SK-N-SH treated with all-trans-retinoic acid at 6 μM for 48 hours (cell line): Measurements from ENCODE around the gene C20orf204.

Experiments
- BACH2 ChIP-seq: fragments of 250-450 bp; sonication (Bioruptor Pico); IDR thresholded peaks from 2 replicates; pipeline ENCODE4 v1.9.0; 2021; ENCODE audit warnings: mild to moderate bottlenecking, borderline replicate concordance
- PPARA ChIP-seq: fragments of 250-450 bp; sonication (Bioruptor Pico); IDR thresholded peaks from 2 replicates; pipeline ENCODE4 v1.5.0; 2020; ENCODE audit warnings: mild to moderate bottlenecking, borderline replicate concordance
- RARB ChIP-seq: fragments of 250-450 bp; sonication (Bioruptor Pico); IDR thresholded peaks from 2 replicates; pipeline ENCODE4 v1.8.0; 2021; ENCODE audit warnings: mild to moderate bottlenecking, moderate library complexity
- SNAI2 ChIP-seq: fragments of 250-450 bp; sonication (Bioruptor Pico); IDR thresholded peaks from 2 replicates; pipeline ENCODE4 v1.5.0; 2020; ENCODE audit warnings: mild to moderate bottlenecking, moderate library complexity
- TCF4 ChIP-seq: fragments of 250-450 bp; sonication (Bioruptor Pico); IDR thresholded peaks from 2 replicates; pipeline ENCODE4 v1.8.0; 2021; ENCODE audit warnings: mild to moderate bottlenecking, moderate library complexity, borderline replicate concordance
- ZFP3 ChIP-seq: fragments of 250-450 bp; sonication (Bioruptor Pico); IDR thresholded peaks from 2 replicates; pipeline ENCODE4 v1.5.0; 2020; ENCODE audit warnings: mild to moderate bottlenecking, moderate library complexity
- ZFP30 ChIP-seq: fragments of 450-650 bp; formaldehyde crosslinking; IDR thresholded peaks from 2 replicates; pipeline ENCODE4 v1.5.0; 2022; ENCODE audit warnings: mild to moderate bottlenecking, moderate library complexity
- ZNF8 ChIP-seq: fragments of 450-650 bp; formaldehyde crosslinking; IDR thresholded peaks from 2 replicates; pipeline ENCODE4 v1.5.0; 2020; ENCODE audit warnings: mild to moderate bottlenecking, moderate library complexity
- TF ChIP-seq, protein P1 (sequence below): fragments of 250-450 bp; sonication (Bioruptor Pico); IDR thresholded peaks from 2 replicates; pipeline ENCODE4 v1.8.0; 2020; ENCODE audit warnings: mild to moderate bottlenecking, moderate library complexity, borderline replicate concordance
- TF ChIP-seq, protein P2 (sequence below): fragments of 250-450 bp; sonication (Bioruptor Pico); IDR thresholded peaks from 2 replicates; pipeline ENCODE4 v1.8.0; 2021; ENCODE audit warnings: low read depth, mild to moderate bottlenecking, moderate library complexity, borderline replicate concordance

DNA sequence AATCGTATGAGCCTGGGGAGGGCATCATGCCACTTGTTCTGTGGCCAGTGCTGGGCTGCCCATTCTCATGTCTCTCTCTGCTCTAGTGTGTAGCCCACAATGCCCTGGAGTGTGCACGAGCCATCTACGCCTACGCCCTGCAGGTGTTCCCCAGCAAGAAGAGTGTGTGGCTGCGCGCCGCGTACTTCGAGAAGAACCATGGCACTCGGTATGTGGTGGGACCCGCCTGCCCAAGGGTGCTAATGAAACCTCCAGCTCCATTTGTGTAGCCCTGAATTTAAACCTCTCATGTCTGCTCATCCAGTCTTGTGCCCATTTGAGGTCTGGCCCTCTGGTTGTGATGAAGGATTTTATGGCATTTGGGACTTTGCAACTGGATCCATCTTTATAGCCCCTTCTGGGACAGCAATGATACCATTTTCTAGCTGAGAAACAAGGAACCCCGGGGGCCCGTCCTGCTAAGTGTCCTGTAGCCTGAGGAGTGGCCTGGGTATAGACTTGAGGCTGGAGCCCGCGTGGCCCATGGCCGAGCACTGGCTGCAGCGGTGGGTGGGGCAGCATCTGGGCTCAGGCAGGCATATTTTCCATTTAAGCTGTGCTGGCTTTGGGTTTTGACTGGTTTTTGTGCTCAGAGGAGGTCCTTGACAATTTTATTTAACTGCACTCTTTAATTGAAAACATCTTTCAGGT, 13.2 kb upstream of the C20orf204 start:
- no peak for TF ChIP-seq ZFP3 (CRISPR knock-in tag)
- TF ChIP-seq, protein P1, sequence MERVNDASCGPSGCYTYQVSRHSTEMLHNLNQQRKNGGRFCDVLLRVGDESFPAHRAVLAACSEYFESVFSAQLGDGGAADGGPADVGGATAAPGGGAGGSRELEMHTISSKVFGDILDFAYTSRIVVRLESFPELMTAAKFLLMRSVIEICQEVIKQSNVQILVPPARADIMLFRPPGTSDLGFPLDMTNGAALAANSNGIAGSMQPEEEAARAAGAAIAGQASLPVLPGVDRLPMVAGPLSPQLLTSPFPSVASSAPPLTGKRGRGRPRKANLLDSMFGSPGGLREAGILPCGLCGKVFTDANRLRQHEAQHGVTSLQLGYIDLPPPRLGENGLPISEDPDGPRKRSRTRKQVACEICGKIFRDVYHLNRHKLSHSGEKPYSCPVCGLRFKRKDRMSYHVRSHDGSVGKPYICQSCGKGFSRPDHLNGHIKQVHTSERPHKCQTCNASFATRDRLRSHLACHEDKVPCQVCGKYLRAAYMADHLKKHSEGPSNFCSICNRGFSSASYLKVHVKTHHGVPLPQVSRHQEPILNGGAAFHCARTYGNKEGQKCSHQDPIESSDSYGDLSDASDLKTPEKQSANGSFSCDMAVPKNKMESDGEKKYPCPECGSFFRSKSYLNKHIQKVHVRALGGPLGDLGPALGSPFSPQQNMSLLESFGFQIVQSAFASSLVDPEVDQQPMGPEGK (CRISPR knock-in tag) = no peak
- no peak for TF ChIP-seq ZFP30 (CRISPR knock-in tag)
- TF ChIP-seq TCF4 (CRISPR knock-in tag) = no peak
- no peak for TF ChIP-seq BACH2 (CRISPR knock-in tag)
- no peak for TF ChIP-seq ZNF8 (CRISPR knock-in tag)
- no peak for TF ChIP-seq PPARA (CRISPR knock-in tag)
- no peak for TF ChIP-seq SNAI2 (CRISPR knock-in tag)
- TF ChIP-seq RARB (CRISPR knock-in tag) = no peak
- TF ChIP-seq, protein P2, sequence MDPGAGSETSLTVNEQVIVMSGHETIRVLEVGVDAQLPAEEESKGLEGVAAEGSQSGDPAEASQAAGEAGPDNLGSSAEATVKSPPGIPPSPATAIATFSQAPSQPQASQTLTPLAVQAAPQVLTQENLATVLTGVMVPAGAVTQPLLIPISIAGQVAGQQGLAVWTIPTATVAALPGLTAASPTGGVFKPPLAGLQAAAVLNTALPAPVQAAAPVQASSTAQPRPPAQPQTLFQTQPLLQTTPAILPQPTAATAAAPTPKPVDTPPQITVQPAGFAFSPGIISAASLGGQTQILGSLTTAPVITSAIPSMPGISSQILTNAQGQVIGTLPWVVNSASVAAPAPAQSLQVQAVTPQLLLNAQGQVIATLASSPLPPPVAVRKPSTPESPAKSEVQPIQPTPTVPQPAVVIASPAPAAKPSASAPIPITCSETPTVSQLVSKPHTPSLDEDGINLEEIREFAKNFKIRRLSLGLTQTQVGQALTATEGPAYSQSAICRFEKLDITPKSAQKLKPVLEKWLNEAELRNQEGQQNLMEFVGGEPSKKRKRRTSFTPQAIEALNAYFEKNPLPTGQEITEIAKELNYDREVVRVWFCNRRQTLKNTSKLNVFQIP = no peak
